ENCODE measurements around the gene BMPR1B. TPM values are rescaled to one million over a fixed set of nuclear protein-coding genes. Genes with fewer than 3 reads are reported as not detected.

The BMPR1B gene
- total RNA-seq, 1 experiment from 2014 or later: 0.62 TPM

DNA sequence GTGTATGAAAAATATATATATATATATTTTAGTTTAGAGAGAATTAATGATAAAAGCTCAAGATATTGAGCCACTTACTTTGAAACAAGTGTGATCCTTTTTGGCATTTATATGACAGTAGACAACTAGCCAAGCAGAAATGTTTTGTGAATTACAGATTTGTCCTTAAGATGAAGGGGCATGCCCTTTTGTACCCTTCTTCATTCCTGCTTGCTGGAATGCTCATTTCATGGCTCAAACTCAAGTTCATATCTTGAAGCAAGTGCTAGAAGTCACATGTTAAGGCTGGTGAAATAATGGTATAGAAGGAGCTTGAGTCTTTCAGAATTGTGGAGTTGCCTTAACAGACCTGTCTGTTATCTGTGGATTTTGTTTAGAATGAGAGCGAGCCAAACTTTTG lies 203.0 kb downstream of the BMPR1B start:
- H3K27ac ChIP-seq (ENCODE audit: low read length): no peak overlapping the region
- ChIA-PET CTCF (no interaction called here), POLR2A (no interaction called here)
- intact Hi-C loops (cut with micrococcal nuclease; ENCODE audit: unreplicated experiment) (no loop called here), in situ Hi-C loops (cut with HindIII; ENCODE audit: low pct_unique_long_range_greater_than_20kb, low sequenced_read_pairs) (no loop called here)
- ATAC-seq: no peak
- no TSS peak for BruUV-seq (replicated peaks)
- H3K4me3 ChIP-seq (ENCODE audit: low read depth in 2 of 2, low read length in 2 of 2): no peak overlapping the region
- DNase-seq (ENCODE audit: low read depth, low spot score): no peak
- no peaks in the 10 kb centered on the region for H3K4me1 ChIP-seq (ENCODE audit: control insufficient read depth, insufficient read depth, low read length)
- no peaks in the 10 kb centered on the region for H3K9me3 ChIP-seq (ENCODE audit: control insufficient read depth, insufficient read depth, low read depth, low read length)
- TF ChIP-seq TCF7L2 (IDR thresholded peaks at IDR 0.05; ENCODE audit: low read depth, low read length): no peak
- TF ChIP-seq, protein P1, sequence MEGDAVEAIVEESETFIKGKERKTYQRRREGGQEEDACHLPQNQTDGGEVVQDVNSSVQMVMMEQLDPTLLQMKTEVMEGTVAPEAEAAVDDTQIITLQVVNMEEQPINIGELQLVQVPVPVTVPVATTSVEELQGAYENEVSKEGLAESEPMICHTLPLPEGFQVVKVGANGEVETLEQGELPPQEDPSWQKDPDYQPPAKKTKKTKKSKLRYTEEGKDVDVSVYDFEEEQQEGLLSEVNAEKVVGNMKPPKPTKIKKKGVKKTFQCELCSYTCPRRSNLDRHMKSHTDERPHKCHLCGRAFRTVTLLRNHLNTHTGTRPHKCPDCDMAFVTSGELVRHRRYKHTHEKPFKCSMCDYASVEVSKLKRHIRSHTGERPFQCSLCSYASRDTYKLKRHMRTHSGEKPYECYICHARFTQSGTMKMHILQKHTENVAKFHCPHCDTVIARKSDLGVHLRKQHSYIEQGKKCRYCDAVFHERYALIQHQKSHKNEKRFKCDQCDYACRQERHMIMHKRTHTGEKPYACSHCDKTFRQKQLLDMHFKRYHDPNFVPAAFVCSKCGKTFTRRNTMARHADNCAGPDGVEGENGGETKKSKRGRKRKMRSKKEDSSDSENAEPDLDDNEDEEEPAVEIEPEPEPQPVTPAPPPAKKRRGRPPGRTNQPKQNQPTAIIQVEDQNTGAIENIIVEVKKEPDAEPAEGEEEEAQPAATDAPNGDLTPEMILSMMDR (IDR thresholded peaks at IDR 0.05): no peak
- TF ChIP-seq POLR2AphosphoS5 (IDR thresholded peaks at IDR 0.05; ENCODE audit: low read depth, low read length): no peak
- H3K36me3 ChIP-seq (ENCODE audit: control insufficient read depth, insufficient read depth, low read length): no peaks in the 10 kb centered on the region
- H3K27me3 ChIP-seq (ENCODE audit: control insufficient read depth, insufficient read depth, low read length): no peaks in the 10 kb centered on the region

DNA sequence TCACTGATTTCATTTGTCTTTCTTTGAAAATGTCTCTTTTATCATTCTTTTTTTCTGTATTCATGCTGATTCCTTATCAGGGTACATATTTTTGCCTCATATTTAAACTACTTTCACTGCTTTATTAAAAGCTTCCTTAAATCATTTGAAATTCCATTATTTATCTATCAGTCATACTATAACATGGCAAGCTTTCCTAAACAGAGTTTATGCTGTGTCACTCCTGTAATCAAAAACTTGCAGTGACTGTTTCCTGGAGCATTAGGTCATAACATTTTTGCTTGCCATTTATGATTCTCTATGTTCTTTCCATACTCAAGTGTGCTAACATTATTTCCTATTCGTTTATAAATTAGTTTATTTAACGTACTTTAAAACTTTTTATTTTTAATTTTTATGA lies 203.7 kb downstream of the BMPR1B start:
- Histone ChIP-seq H3K4me3 (ENCODE audit: low read depth in 2 of 2, low read length in 2 of 2) (no peak overlapping the region), H3K27ac (ENCODE audit: low read length) (no peak overlapping the region), H3K36me3 (ENCODE audit: control insufficient read depth, insufficient read depth, low read length) (no peaks in the 10 kb centered on the region), H3K4me1 (ENCODE audit: control insufficient read depth, insufficient read depth, low read length) (no peaks in the 10 kb centered on the region), H3K9me3 (ENCODE audit: control insufficient read depth, insufficient read depth, low read depth, low read length) (no peaks in the 10 kb centered on the region), H3K27me3 (ENCODE audit: control insufficient read depth, insufficient read depth, low read length) (no peaks in the 10 kb centered on the region)
- DNase-seq (ENCODE audit: low read depth, low spot score): no peak
- POLR2A ChIA-PET: interaction anchor here (0.6 kb wide), 1 partner anchor 331 kb away, joined by 3 read pairs; no protein-coding TSS in a partner anchor
- no peak for ATAC-seq
- intact Hi-C loops (cut with micrococcal nuclease; ENCODE audit: unreplicated experiment): no loop called here
- no TSS peak for BruUV-seq (replicated peaks)
- CTCF ChIA-PET: no interaction called here
- in situ Hi-C loops (cut with HindIII; ENCODE audit: low pct_unique_long_range_greater_than_20kb, low sequenced_read_pairs): no loop called here
- TF ChIP-seq TCF7L2 (IDR thresholded peaks at IDR 0.05; ENCODE audit: low read depth, low read length) (no peak), SIN3A (IDR thresholded peaks at IDR 0.05; ENCODE audit: borderline replicate concordance, insufficient read depth, low read depth, low read length) (no peak), POLR2AphosphoS5 (IDR thresholded peaks at IDR 0.05; ENCODE audit: low read depth, low read length) (no peak)
- TF ChIP-seq, protein P1 (IDR thresholded peaks at IDR 0.05): no peak
- TF ChIP-seq, protein P2, sequence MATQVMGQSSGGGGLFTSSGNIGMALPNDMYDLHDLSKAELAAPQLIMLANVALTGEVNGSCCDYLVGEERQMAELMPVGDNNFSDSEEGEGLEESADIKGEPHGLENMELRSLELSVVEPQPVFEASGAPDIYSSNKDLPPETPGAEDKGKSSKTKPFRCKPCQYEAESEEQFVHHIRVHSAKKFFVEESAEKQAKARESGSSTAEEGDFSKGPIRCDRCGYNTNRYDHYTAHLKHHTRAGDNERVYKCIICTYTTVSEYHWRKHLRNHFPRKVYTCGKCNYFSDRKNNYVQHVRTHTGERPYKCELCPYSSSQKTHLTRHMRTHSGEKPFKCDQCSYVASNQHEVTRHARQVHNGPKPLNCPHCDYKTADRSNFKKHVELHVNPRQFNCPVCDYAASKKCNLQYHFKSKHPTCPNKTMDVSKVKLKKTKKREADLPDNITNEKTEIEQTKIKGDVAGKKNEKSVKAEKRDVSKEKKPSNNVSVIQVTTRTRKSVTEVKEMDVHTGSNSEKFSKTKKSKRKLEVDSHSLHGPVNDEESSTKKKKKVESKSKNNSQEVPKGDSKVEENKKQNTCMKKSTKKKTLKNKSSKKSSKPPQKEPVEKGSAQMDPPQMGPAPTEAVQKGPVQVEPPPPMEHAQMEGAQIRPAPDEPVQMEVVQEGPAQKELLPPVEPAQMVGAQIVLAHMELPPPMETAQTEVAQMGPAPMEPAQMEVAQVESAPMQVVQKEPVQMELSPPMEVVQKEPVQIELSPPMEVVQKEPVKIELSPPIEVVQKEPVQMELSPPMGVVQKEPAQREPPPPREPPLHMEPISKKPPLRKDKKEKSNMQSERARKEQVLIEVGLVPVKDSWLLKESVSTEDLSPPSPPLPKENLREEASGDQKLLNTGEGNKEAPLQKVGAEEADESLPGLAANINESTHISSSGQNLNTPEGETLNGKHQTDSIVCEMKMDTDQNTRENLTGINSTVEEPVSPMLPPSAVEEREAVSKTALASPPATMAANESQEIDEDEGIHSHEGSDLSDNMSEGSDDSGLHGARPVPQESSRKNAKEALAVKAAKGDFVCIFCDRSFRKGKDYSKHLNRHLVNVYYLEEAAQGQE (IDR thresholded peaks at IDR 0.05; ENCODE audit: insufficient read depth in 1 of 2, low read depth in 2 of 2, low read length in 1 of 2): no peak
